Gastrocnemius medialis (tissue), 4 donors: ENCODE results near the gene LGALS16. TPM values are rescaled to one million over a fixed set of nuclear protein-coding genes. Genes with fewer than 3 reads are reported as not detected.

Experiments
- ATAC-seq, 2 donors: fragments of 150-250 bp; one replicate each; pipeline ENCODE4 v1.9.1; 2016
- DNase-seq, 2 donors: peaks; one replicate each; pipeline ENCODE4 v3.0.0-alpha.2; 2019
- H3K27ac ChIP-seq, 4 donors: fragments of 200-600 bp; sonication (generic); 1 replicate in 1 of 4; 2 replicates in 3 of 4; pipeline ENCODE4 v1.5.1; 2016 to 2018; ENCODE audit warnings: mild to moderate bottlenecking in 2 of 4, moderate library complexity in 1 of 4
- H3K27me3 ChIP-seq, 3 donors: fragments of 200-600 bp; sonication (generic) in 2 of 3; 1 replicate in 1 of 3; 2 replicates in 2 of 3; pipeline versions ENCODE4 v1.5.1 to v1.6.0; 2016 to 2019; ENCODE audit warnings: mild to moderate bottlenecking in 1 of 3, moderate library complexity in 1 of 3
- H3K36me3 ChIP-seq, 2 donors: fragments of 200-600 bp; sonication (generic) in 1 of 2; one replicate each; pipeline ENCODE4 v1.5.1; 2017 to 2018
- H3K4me1 ChIP-seq, 2 donors: fragments of 200-600 bp; sonication (generic) in 1 of 2; one replicate each; pipeline ENCODE4 v1.5.1; 2016 to 2017; ENCODE audit warnings: mild to moderate bottlenecking in 2 of 2
- H3K4me3 ChIP-seq, 4 donors: fragments of 200-600 bp; sonication (generic) in 3 of 4; 1 replicate in 1 of 4; 2 replicates in 3 of 4; pipeline ENCODE4 v1.5.1; 2016 to 2019; ENCODE audit warnings: mild to moderate bottlenecking in 2 of 4
- H3K9me3 ChIP-seq, 3 donors: fragments of 200-600 bp; sonication (generic) in 2 of 3; 1 replicate in 1 of 3; 2 replicates in 2 of 3; pipeline ENCODE4 v1.5.1; 2016 to 2019
- POLR2A ChIP-seq, 2 donors: fragments of 450-650 bp; IDR thresholded peaks; one replicate each; pipeline ENCODE4 v1.6.1; 2017; ENCODE audit warnings: antibody characterized with exemption in 2 of 2, mild to moderate bottlenecking in 2 of 2, moderate library complexity in 2 of 2
- in situ Hi-C, 4 donors: fragments of 200-750 bp; cut with MboI; loops; one replicate each; pipeline versions ENCODE4 v1.15.0 to v1.8.0; 2017; ENCODE audit warnings: low sequenced_read_pairs in 4 of 4
- intact Hi-C: fragments of 100-400 bp; cut with DNase I; formaldehyde crosslinking; loops from one replicate; pipeline ENCODE4 v1.15.1; 2023; ENCODE audit warnings: low total_unique reads
- total RNA-seq, 4 donors: library from RNA; depleted of rRNA; stranded (reverse); fragments of >200 nt; gene quantifications; one replicate each; pipeline versions ENCODE4 v1.1.0 to v1.2.3, GENCODE V29; 2016
- TF ChIP-seq, protein P1 (sequence below), 5 experiments: fragments of 450-650 bp in 3 of 5; fragments of 200-600 bp in 2 of 5; sonication (generic) in 2 of 5; IDR thresholded peaks in 4 of 5; conservative IDR thresholded peaks in 1 of 5; 1 replicate in 4 of 5; 2 replicates in 1 of 5; pipeline ENCODE4 v1.5.1; 2016 to 2019; ENCODE audit warnings: antibody characterized with exemption in 5 of 5, mild to moderate bottlenecking in 3 of 5, moderate library complexity in 3 of 5

The LGALS16 gene
- total RNA-seq, 4 donors from 2014 or later: not detected

DNA sequence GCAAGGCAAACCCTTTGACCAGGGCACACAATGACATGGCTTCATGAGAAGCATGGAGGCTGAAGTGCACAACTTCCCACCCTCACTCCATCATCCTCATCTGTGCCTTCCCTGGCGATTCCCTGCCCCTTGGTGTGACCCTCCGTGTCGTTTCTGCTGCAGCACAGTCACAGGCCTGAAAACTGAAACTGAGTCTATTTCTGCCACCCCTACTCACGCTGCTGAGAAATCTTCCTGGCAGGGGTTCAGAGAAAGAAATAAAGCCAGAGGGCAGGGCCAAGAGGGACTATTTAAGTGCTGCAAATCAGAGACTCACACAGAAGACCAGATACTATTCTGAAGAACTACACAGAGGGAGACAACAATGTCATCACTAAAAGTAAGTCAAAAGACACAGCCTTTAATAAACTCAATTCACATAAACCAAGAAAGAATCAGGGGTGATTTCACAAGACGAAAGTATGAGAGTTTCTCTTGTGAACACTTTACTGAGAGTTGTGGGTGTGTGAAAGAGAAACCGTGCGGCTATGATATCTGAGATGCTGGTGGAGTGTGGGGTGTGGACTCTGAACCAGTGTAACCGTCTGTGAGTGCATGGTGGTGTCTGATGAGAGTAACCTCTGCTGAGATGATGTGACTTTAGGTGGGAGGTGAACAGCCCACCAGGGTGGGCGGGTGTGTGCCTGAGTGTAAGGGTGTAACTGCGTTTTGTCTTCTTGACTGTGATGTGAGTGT lies 23.5 kb downstream of the LGALS16 start:
- Histone ChIP-seq H3K9me3 (no peaks in the 10 kb centered on the region), H3K4me3 (peak overlapping the region; percentile 19 to 36 (median 26)), H3K4me1 (peaks cover 19 to 30% of the 10 kb centered on the region in 2 donors), H3K27ac (peak overlapping the region; percentile 85 to 95 (median 92)), H3K27me3 (no peaks in the 10 kb centered on the region), H3K36me3 (no peaks in the 10 kb centered on the region)
- intact Hi-C loops (loop anchor here (5.0 to 10.0 kb wide), 4 partner anchors 88 to 293 kb away; partner anchors contain the start of genes EID2B, PSMC4 and SUPT5H), in situ Hi-C loops (loop anchor here in 1 of 4 donors (10.0 kb wide), 1 partner anchor 124 kb away; no protein-coding TSS in a partner anchor)
- ATAC-seq: peak; percentile 86 to 89
- peak in 1 of 2 donors; percentile 50 for TF ChIP-seq POLR2A (IDR thresholded peaks at IDR 0.05)
- TF ChIP-seq, protein P1, sequence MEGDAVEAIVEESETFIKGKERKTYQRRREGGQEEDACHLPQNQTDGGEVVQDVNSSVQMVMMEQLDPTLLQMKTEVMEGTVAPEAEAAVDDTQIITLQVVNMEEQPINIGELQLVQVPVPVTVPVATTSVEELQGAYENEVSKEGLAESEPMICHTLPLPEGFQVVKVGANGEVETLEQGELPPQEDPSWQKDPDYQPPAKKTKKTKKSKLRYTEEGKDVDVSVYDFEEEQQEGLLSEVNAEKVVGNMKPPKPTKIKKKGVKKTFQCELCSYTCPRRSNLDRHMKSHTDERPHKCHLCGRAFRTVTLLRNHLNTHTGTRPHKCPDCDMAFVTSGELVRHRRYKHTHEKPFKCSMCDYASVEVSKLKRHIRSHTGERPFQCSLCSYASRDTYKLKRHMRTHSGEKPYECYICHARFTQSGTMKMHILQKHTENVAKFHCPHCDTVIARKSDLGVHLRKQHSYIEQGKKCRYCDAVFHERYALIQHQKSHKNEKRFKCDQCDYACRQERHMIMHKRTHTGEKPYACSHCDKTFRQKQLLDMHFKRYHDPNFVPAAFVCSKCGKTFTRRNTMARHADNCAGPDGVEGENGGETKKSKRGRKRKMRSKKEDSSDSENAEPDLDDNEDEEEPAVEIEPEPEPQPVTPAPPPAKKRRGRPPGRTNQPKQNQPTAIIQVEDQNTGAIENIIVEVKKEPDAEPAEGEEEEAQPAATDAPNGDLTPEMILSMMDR (IDR thresholded peaks at IDR 0.05 in 4 of 5, conservative IDR thresholded peaks at IDR 0.05 in 1 of 5): no peak
- peak; percentile 55 to 75 for DNase-seq

DNA sequence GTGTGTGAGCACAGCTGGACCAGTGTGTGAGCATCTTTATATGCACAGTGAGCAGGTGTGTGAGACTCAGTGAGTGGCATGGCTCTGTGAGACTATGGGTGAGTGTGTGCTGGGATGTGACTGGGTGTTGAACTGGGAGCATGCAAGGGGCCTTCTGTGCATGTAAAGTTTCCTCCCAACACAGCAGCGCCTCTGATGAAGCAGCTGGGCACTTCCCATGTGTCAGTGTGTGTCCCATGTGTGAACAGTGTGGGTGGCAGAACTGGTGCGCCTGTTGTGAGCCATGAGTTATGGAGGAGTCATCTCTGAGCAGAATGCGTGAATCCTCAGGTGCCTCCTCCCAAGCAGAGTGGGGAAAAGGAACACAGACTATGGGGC lies 24.1 kb downstream of the LGALS16 start:
- Histone ChIP-seq H3K9me3 (no peaks in the 10 kb centered on the region), H3K4me3 (peak overlapping the region; percentile 18 to 28 (median 22)), H3K4me1 (peaks cover 19 to 30% of the 10 kb centered on the region in 2 donors), H3K36me3 (no peaks in the 10 kb centered on the region), H3K27me3 (no peaks in the 10 kb centered on the region), H3K27ac (peak overlapping the region; percentile 85 to 95 (median 92))
- intact Hi-C loops: loop anchor here (5.0 to 10.0 kb wide), 4 partner anchors 88 to 293 kb away; partner anchors contain the start of genes EID2B, PSMC4 and SUPT5H
- DNase-seq (no peak), ATAC-seq (no peak)
- in situ Hi-C loops: loop anchor here in 2 of 4 donors (10.0 kb wide), 1 partner anchor 125 kb away; no protein-coding TSS in a partner anchor
- TF ChIP-seq, protein P1 (IDR thresholded peaks at IDR 0.05 in 4 of 5, conservative IDR thresholded peaks at IDR 0.05 in 1 of 5): no peak
- no peak for TF ChIP-seq POLR2A (IDR thresholded peaks at IDR 0.05)

DNA sequence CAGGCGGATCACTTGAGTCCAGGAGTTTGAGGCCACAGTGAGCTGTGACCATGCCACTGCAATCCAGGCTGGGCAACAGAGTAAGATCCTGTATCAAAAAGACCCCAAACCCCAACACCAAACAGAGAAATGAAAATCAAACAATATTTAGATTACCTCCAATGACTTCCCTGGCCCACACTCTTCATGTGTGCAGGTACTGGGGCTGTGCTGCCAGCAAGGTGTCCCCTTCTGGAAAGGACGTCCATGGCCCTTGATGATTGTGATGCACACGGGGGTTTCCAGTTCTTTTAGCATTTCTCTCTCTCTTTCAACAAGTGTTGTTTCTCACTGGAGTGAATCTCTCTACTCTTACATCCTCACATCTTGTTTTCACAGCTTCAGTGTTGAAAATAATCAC lies 24.9 kb downstream of the LGALS16 start:
- Histone ChIP-seq H3K27ac (no peak overlapping the region), H3K9me3 (no peaks in the 10 kb centered on the region), H3K27me3 (no peaks in the 10 kb centered on the region), H3K36me3 (no peaks in the 10 kb centered on the region), H3K4me3 (no peak overlapping the region), H3K4me1 (peaks cover 19 to 30% of the 10 kb centered on the region in 2 donors)
- TF ChIP-seq POLR2A (IDR thresholded peaks at IDR 0.05): no peak
- TF ChIP-seq, protein P1 (IDR thresholded peaks at IDR 0.05 in 4 of 5, conservative IDR thresholded peaks at IDR 0.05 in 1 of 5): no peak
- DNase-seq (no peak), ATAC-seq (no peak)
- in situ Hi-C loops (loop anchor here in 1 of 4 donors (10.0 kb wide), 1 partner anchor 126 kb away; no protein-coding TSS in a partner anchor), intact Hi-C loops (no loop called here)

DNA sequence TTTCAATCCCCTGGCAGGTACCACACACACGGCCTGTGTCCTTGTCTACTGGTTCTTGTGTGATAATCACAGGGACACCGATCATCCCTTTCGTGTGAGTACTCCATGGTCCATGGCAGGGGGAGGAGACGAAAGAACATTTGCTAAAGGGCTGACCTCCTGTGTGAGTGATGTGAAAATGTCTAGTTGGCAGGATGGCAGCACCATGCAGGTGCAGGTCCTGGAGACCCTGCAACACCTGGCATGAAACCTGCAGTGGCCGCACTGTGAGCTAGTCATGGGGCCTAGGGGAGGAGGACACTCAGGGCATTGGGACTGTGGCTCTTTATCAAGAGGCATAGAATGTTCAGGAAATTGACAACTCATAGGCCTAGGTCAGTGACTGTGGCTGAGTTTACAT lies 25.7 kb downstream of the LGALS16 start:
- H3K4me1 ChIP-seq: peaks cover 19 to 30% of the 10 kb centered on the region in 2 donors
- no peaks in the 10 kb centered on the region for H3K9me3 ChIP-seq
- H3K27ac ChIP-seq: no peak overlapping the region
- intact Hi-C loops: no loop called here
- TF ChIP-seq, protein P1 (IDR thresholded peaks at IDR 0.05 in 4 of 5, conservative IDR thresholded peaks at IDR 0.05 in 1 of 5): no peak
- no peak for TF ChIP-seq POLR2A (IDR thresholded peaks at IDR 0.05)
- DNase-seq (no peak), ATAC-seq (no peak)
- H3K36me3 ChIP-seq: no peaks in the 10 kb centered on the region
- H3K27me3 ChIP-seq: no peaks in the 10 kb centered on the region
- H3K4me3 ChIP-seq: no peak overlapping the region
- in situ Hi-C loops: loop anchor here in 1 of 4 donors (10.0 kb wide), 1 partner anchor 127 kb away; no protein-coding TSS in a partner anchor
